Adrenal gland (tissue), 12 donors: Measurements from ENCODE around the gene TMEM89. TPM values are rescaled to one million over a fixed set of nuclear protein-coding genes. Genes with fewer than 3 reads are reported as not detected.

ENCODE experiments used
- DNase-seq, 7 donors: peaks; one replicate each; pipeline ENCODE4 v3.0.0-alpha.2; 2019 to 2020
- H3K27ac ChIP-seq, 5 donors: fragments of 200-600 bp; sonication (generic) in 4 of 5; 1 replicate in 3 of 5; 2 replicates in 2 of 5; pipeline versions ENCODE4 v1.5.1 to v1.8.0; 2016 to 2020; ENCODE audit warnings: mild to moderate bottlenecking in 1 of 5
- H3K27me3 ChIP-seq: fragments of 200-600 bp; 2 replicates; pipeline ENCODE4 v1.8.0; 2021
- H3K36me3 ChIP-seq, 2 donors: fragments of 200-600 bp; replicated peaks in 1 of 2; 1 replicate in 1 of 2; 2 replicates in 1 of 2; pipeline versions ENCODE4 v1.5.1 to v1.8.0; 2018 to 2022
- H3K4me1 ChIP-seq, 2 donors: fragments of 200-600 bp; replicated peaks in 1 of 2; 1 replicate in 1 of 2; 2 replicates in 1 of 2; pipeline versions ENCODE4 v1.5.1 to v1.8.0; 2018 to 2021
- H3K4me3 ChIP-seq, 4 donors: fragments of 200-600 bp; sonication (generic) in 3 of 4; one replicate each; pipeline ENCODE4 v1.5.1; 2016 to 2018
- H3K9me3 ChIP-seq, 3 donors: fragments of 200-600 bp; sonication (generic) in 1 of 3; replicated peaks in 1 of 3; 1 replicate in 2 of 3; 2 replicates in 1 of 3; pipeline versions ENCODE4 v1.5.1 to v1.8.0; 2016 to 2021
- POLR2A ChIP-seq, 2 donors: fragments of 450-650 bp; IDR thresholded peaks; one replicate each; pipeline ENCODE4 v1.6.1; 2017; ENCODE audit warnings: antibody characterized with exemption in 2 of 2, mild to moderate bottlenecking in 2 of 2, moderate library complexity in 1 of 2
- WGBS, 4 donors: extraction: QIAGEN DNeasy Blood & Tissue Kit in 2 of 4; methylation state at CpG; one replicate each; pipeline versions ENCODE4 v1.1.5 to v1.1.7; 2013 to 2017; 5-methylcytosine and 5-hydroxymethylcytosine counted together
- intact Hi-C, 2 donors: fragments of 100-400 bp; cut with DNase I; formaldehyde crosslinking; loops; one replicate each; pipeline versions ENCODE4 v1.14.1 to v1.15.0; 2022 to 2023
- polyA plus RNA-seq, 3 donors: library from polyadenylated mRNA; stranded (reverse); fragments of 200-250 nt in 2 of 3; fragments of 350-450 nt in 1 of 3; fragmentation: Illumina TruSeq in 1 of 3; extraction: RNeasy Lipid Tissue Mini Kit (QIAGEN cat#74804) in 1 of 3; gene quantifications; one replicate each; pipeline ENCODE4 v1.2.3, GENCODE V29; 2013 to 2014
- total RNA-seq, 9 donors: library from RNA; depleted of rRNA in 4 of 9; stranded (reverse); fragments of >200 nt in 4 of 9; fragments of 120-200 nt in 1 of 9; fragmentation: NEBNext Ultra II Directional in 1 of 9; extraction: Animal tissue kit (Norgen Biotek cat#: 25700) in 1 of 9; gene quantifications; one replicate each; pipeline versions ENCODE4 v1.1.0 to v1.2.4, GENCODE V29; 2013 to 2023
- TF ChIP-seq, protein P1 (sequence below), 6 experiments: fragments of 450-650 bp in 4 of 6; fragments of 200-600 bp in 2 of 6; sonication (generic) in 1 of 6; IDR thresholded peaks; 1 replicate in 5 of 6; 2 replicates in 1 of 6; pipeline versions ENCODE4 v1.5.1 to v1.8.0; 2016 to 2021; ENCODE audit warnings: antibody characterized with exemption in 6 of 6, mild to moderate bottlenecking in 2 of 6, moderate library complexity in 1 of 6
- donor health status: healthy with polysubstance abuse.
- donor health status: Bipolar disorder and iron deficiency.
- donor health status: DM: yes; HTN: yes; CAD: no.
- donor health status: DM: no; HTN: no; CAD: no.
- donor health status: DM: no; HTN: no; CAD: no.
- donor health status: DM: yes; HTN: yes; CAD: no.

Gene TMEM89
- total and polyA plus RNA-seq, 12 donors, result not detected

- Histone ChIP-seq H3K27me3 (no peaks in the 10 kb centered on the region), H3K4me3 (peak overlapping the region in 1 of 4 donors; percentile 43), H3K4me1 (peaks cover 8 to 12% of the 10 kb centered on the region in 2 donors), H3K27ac (no peak overlapping the region), H3K9me3 (no peaks in the 10 kb centered on the region), H3K36me3 (peaks cover 0 to 14% of the 10 kb centered on the region in 2 donors)
- no peak for DNase-seq
- intact Hi-C loops, result no loop called here
- no peak for TF ChIP-seq POLR2A (IDR thresholded peaks at IDR 0.05)
- TF ChIP-seq, protein P1, sequence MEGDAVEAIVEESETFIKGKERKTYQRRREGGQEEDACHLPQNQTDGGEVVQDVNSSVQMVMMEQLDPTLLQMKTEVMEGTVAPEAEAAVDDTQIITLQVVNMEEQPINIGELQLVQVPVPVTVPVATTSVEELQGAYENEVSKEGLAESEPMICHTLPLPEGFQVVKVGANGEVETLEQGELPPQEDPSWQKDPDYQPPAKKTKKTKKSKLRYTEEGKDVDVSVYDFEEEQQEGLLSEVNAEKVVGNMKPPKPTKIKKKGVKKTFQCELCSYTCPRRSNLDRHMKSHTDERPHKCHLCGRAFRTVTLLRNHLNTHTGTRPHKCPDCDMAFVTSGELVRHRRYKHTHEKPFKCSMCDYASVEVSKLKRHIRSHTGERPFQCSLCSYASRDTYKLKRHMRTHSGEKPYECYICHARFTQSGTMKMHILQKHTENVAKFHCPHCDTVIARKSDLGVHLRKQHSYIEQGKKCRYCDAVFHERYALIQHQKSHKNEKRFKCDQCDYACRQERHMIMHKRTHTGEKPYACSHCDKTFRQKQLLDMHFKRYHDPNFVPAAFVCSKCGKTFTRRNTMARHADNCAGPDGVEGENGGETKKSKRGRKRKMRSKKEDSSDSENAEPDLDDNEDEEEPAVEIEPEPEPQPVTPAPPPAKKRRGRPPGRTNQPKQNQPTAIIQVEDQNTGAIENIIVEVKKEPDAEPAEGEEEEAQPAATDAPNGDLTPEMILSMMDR (IDR thresholded peaks at IDR 0.05), result no peak
- WGBS, 4 donors, result 43 to 58% (median 49%) methylated on average over 29 to 39 of the region's 39 CpGs
Observed at GRCh38 chr3:48594417-48595049, 27.0 kb downstream of the TMEM89 start.

GRCh38 chr3:48593337-48593736, 28.2 kb downstream of the TMEM89 start:
- peaks cover 0 to 2% of the 10 kb centered on the region in 2 donors for H3K36me3 ChIP-seq
- H3K27me3 ChIP-seq, result no peaks in the 10 kb centered on the region
- H3K27ac ChIP-seq, result no peak overlapping the region
- H3K4me3 ChIP-seq, result no peak overlapping the region
- H3K9me3 ChIP-seq, result no peaks in the 10 kb centered on the region
- 92 to 97% (median 93%) methylated on average over 6 to 9 of the region's 9 CpGs for WGBS, 4 donors
- no peak for DNase-seq
- TF ChIP-seq, protein P1 (IDR thresholded peaks at IDR 0.05), result no peak
- no peak for TF ChIP-seq POLR2A (IDR thresholded peaks at IDR 0.05)
- H3K4me1 ChIP-seq, result peaks cover 8 to 12% of the 10 kb centered on the region in 2 donors
- intact Hi-C loops, result no loop called here

DNA sequence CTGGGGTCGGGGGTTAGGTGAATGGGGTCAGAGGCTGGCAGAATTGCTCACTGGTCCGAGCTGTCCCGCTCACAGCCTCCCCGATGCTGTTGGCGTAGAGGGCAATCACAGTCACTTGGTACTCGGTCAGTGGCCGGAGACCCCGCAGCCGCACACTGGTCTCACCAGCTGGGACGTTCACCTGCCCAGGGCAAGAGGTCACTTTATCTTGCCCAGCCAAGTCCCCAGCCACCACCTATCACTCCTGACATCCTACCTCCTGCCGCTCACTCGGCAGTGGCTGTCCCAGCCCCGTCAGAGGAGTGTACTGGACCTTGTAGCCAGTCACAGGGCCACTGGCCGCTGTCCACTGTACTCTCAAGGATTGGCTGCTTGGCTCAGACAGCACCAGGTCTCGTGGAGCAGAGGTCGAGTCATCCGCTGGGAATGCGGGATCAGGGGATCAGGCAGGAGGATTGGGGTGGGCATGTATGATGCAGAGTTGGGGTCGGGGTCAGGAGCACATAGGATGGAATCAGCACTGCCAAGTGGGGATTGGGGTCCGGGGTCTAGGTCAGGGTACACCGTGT, 29.0 kb downstream of the TMEM89 start:
- Histone ChIP-seq H3K36me3 (no peaks in the 10 kb centered on the region), H3K27me3 (no peaks in the 10 kb centered on the region), H3K4me3 (no peak overlapping the region), H3K9me3 (no peaks in the 10 kb centered on the region), H3K4me1 (peaks cover 8 to 12% of the 10 kb centered on the region in 2 donors), H3K27ac (no peak overlapping the region)
- WGBS, 4 donors, result 87 to 91% (median 89%) methylated on average over 15 to 21 of the region's 21 CpGs
- DNase-seq, result no peak
- intact Hi-C loops, result no loop called here
- TF ChIP-seq POLR2A (IDR thresholded peaks at IDR 0.05), result no peak
- TF ChIP-seq, protein P1 (IDR thresholded peaks at IDR 0.05), result no peak

GRCh38 chr3:48591886-48592518, 29.6 kb downstream of the TMEM89 start:
- Histone ChIP-seq H3K4me1 (peaks cover 8 to 12% of the 10 kb centered on the region in 2 donors), H3K36me3 (no peaks in the 10 kb centered on the region), H3K27ac (no peak overlapping the region), H3K4me3 (no peak overlapping the region), H3K27me3 (no peaks in the 10 kb centered on the region), H3K9me3 (no peaks in the 10 kb centered on the region)
- intact Hi-C loops, result no loop called here
- 80 to 95% (median 91%) methylated on average over 11 to 22 of the region's 22 CpGs for WGBS, 4 donors
- TF ChIP-seq, protein P1 (IDR thresholded peaks at IDR 0.05), result no peak
- no peak for TF ChIP-seq POLR2A (IDR thresholded peaks at IDR 0.05)
- DNase-seq, result no peak
